Skin epidermis (tissue), 12 donors: ENCODE results near the gene FOXQ1.
"Not testable (repeated sequence)": the region's sequence is repeated elsewhere in the genome, so short reads cannot be mapped to it uniquely, and the experiment has no call there.

Source experiments
- H3K27ac ChIP-seq, 21 experiments: fragments of 200-600 bp; sonication (generic) in 11 of 21; one replicate each; pipeline ENCODE4 v1.5.0; 2020; ENCODE audit warnings: mild to moderate bottlenecking in 3 of 21, inconsistent platforms in 2 of 21, moderate library complexity in 2 of 21
- H3K4me3 ChIP-seq, 7 experiments: fragments of 200-600 bp; sonication (generic) in 2 of 7; one replicate each; pipeline ENCODE4 v1.5.0; 2020; ENCODE audit warnings: inconsistent platforms in 2 of 7, mild to moderate bottlenecking in 2 of 7, moderate library complexity in 1 of 7

The FOXQ1 gene

DNA sequence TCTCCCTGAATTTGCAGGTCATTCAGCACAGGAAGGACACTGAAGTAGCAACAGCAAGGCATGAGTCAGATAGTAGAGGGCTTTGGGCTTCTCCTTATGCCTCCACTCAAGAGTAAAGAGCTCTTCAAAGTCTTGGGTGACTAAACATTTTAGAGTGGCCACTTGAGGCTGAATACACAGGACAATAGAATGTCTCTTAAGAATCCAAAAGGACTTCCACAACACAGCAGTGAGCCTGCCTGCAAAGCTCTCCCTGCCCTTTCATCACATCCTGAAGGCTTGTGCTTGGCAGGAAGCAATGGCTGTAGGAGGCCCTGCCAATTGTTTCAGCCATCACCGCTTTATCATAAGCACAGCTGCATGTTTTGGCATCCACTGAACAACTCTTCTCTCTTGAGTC, 36.8 kb downstream of the FOXQ1 start:
- Histone ChIP-seq H3K27ac (no peak overlapping the region), H3K4me3 (no peak overlapping the region)

DNA sequence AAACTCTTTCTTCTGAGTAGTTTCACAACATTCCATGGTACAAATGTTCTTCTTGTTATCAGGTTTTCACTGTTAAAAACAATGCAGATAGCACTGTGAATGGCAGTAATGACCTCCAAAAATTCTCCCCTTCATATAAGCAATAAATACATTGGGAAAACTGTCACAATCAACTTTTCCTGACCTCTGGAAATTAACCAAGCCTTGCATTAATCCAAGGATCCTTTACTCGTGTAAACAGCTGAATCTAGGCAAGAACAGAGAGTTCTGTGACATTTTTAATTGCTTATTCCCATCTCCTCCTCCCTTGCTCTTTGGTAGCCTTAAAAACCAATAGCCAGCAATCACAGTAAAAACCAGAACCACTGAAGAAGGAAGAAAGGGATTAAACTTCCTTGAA, 37.8 kb downstream of the FOXQ1 start:
- Histone ChIP-seq H3K27ac (no peak overlapping the region), H3K4me3 (no peak overlapping the region)

DNA sequence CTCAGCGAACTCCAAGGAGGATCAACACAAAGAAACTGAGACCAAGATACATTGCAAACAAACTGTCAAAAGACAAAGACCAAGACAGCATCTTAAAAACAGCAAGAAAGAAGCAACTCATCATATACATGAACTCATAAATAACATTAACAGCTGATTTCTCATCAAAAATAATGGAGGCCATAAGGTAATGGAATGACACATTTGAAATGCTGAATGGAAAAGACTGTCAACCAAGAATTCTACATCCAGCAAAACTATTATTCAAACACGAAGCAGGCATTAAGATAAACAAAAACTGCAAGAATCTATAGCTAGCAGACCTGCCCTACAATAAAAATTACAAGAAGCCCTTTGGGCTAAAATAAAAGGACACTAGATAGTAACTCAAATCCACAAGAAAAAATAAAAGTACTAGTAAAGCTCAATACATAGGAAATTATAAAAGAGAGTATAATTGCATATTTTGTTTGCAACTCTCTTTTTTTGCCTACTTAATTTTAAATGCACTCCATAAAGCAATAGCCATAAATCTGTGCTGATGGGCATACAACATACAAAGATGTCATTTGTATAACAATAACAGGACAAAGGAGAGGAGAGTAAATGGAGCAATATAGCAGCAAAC, 39.6 kb downstream of the FOXQ1 start:
- Histone ChIP-seq H3K27ac (no peak overlapping the region), H3K4me3 (no peak overlapping the region)

DNA sequence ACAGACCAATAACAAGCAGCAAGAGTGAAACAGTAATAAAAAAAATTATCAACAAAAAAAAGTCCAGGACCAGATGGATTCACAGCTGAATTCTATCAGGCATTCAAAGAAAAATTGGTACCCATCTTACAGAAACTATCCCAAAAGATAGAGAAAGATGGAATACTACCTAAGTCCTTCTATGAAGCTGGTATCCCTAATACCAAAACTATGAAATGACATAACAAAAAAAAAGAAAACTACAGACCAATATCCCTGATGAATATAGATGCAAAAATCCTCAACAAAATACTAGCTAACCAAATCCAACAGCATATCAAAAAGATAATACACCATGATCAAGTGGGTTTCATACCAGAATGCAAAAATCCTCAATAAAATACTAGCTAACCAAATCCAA, 43.2 kb downstream of the FOXQ1 start:
- not testable (repeated sequence) for H3K27ac ChIP-seq, H3K4me3 ChIP-seq

DNA sequence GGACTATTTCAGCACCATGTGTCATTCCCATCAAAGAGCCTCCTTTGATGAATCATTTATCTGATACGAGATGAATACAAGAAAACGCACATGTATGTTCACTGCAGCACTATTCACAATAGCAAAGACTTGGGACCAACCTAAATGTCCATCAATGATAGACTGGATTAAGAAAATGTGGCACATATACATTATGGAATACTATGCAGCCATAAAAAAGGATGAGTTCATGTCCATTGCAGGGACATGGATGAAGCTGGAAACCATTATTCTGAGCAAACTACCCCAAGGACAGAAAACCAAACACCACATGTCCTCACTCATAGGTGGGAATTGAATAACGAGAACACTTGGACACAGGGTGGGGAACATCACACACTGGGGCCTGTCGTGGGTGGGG, 49.8 kb downstream of the FOXQ1 start:
- H3K4me3 ChIP-seq, H3K27ac ChIP-seq: not testable (repeated sequence)

DNA sequence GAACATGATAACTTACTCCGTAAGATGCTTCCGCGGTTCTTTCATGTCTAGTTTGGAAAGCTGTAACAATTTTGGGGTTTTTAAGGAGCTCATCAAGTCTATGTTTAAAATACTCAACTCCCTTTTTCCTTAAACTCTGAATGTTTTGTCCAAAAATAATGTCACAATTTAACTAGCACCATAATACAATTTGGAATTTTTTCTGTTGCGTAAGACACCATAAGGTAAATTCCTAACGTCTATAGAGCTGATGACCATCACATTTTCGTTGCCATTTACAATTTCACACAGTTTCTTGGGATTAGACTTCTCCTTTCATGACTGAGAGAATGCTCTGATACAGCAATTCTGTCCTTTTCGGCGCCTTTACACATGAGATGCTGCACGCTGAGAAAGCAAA, 50.7 kb downstream of the FOXQ1 start:
- H3K4me3 ChIP-seq = no peak overlapping the region
- H3K27ac ChIP-seq = no peak overlapping the region

DNA sequence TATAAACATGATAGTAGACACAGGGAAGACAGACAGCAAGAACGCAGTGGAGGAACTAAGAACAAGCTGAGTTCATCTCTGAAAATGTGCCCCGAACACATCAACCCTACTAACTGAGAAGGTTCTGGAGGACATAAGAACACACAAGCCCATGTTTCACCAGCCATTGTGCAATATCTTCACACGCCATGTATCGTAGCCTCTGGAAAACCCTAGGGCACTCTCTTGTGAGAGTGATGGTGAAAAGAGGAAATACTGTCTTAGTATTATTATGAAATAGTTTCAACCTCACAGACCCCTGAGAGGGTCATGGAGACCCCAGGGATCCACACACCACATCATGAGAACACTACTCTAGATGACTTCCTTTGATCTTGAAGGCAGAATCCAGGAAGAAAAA, 51.4 kb downstream of the FOXQ1 start:
- Histone ChIP-seq H3K4me3 (no peak overlapping the region), H3K27ac (peak overlapping the region in 3 of 21 experiments; percentile 2 to 45 (median 19))

DNA sequence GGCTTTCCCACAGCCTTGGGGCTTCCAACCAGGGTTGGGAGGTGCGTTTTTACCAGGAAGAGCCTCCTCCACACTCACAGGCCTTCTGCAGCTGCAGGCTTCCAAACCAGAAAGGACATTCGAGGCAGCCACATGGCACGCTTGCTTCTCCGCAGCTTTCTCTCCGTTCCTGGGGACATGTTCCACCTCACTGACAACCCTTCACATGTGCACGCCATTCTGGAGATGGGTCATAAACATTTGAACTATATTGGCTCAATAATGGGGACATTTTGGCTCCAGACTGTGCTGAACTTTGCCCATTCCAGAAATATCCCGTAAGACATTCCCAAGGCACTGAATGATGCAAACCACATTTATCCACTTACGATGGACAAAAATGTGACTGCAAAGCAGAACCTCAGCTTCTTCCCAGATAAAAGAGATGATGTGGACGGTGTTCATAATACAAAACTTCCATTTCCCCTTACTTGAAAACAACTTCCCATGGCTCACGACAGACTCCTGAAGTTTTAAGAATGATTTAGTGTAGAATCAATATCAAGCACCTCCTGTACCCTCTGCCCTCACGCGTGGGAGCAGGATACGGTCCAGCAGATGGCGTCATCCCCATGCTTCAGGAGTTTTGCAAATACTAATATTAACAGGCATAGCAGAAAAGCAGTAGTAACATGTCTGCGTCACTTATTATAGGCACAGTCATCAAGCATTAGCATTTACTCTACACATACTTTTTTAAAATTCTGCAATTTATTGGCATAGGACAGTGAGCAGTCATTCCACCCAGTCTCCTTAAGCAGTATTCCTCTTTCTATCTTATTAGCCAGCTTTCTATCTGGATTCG, 52.1 kb downstream of the FOXQ1 start:
- H3K4me3 ChIP-seq = no peak overlapping the region
- peak overlapping the region in 8 of 21 experiments; percentile 2 to 64 (median 24) for H3K27ac ChIP-seq
